ENCODE results near the gene DLG2.

GRCh38 chr11:83951521-83951920 lies 1675.6 kb downstream of the DLG2 start:
- TF ChIP-seq CTCF (conservative IDR thresholded peaks at IDR 0.05; ENCODE audit: low read length) (no peak), EZH2phosphoT487 (IDR thresholded peaks at IDR 0.05; ENCODE audit: borderline replicate concordance, low read depth, low read length) (no peak)
